Measurements from ENCODE around the gene DNAJB14. TPM values are rescaled to one million over a fixed set of nuclear protein-coding genes. Genes with fewer than 3 reads are reported as not detected.

DNAJB14 gene
- total and polyA plus RNA-seq, 2 of the 4 experiments (the other 2 are of a cell fraction), result 12.9 to 15.6 TPM

GRCh38 chr4:99945718-99946355 is 581 bp downstream of the DNAJB14 start:
- DNase-seq (peak; percentile 21), ATAC-seq (ENCODE audit: low read depth) (peak; percentile 6)
- Histone ChIP-seq H3K27me3 (ENCODE audit: control insufficient read depth, insufficient read depth, low read length) (no peaks in the 10 kb centered on the region), H3K4me1 (ENCODE audit: control insufficient read depth, insufficient read depth, low read length) (peaks cover 4% of the 10 kb centered on the region; the same call in 1 of the 2 replicates), H2BK120ac (ENCODE audit: low read depth, low read length) (no peak overlapping the region), H3K4ac (ENCODE audit: low read depth, low read length) (peak overlapping the region; percentile 89), H2AK5ac (ENCODE audit: low read depth, low read length) (peak overlapping the region; percentile 57; the same call in 1 of the 2 replicates), H2BK15ac (ENCODE audit: low read depth, low read length) (no peak overlapping the region), H2BK20ac (ENCODE audit: low read depth, low read length) (0 out of 2 replicates have a peak overlapping the region, but pooled peaks have one; percentile 13), H3K79me1 (ENCODE audit: low read depth in 1 of 2, low read length in 2 of 2) (peaks cover 7 to 32% of the 10 kb centered on the region in 2 experiments), H4K91ac (ENCODE audit: insufficient read depth, low read depth, low read length) (peak overlapping the region; percentile 59), H3K27ac (ENCODE audit: insufficient read depth, low read length) (peak overlapping the region; percentile 83), H2AK9ac (replicated peaks; ENCODE audit: low read depth, low read length, poor library complexity) (peak overlapping the region; percentile 83), H3K9me1 (ENCODE audit: insufficient read depth, low read length) (no peaks in the 10 kb centered on the region), H3K4me2 (ENCODE audit: low read depth, low read length) (peak overlapping the region; percentile 99), H4K5ac (ENCODE audit: low read depth, low read length) (peak overlapping the region; percentile 80; the same call in 1 of the 2 replicates), H3K56ac (ENCODE audit: extremely low read depth, insufficient read depth, low read length) (peak overlapping the region; percentile 76), H3K9ac (ENCODE audit: low read depth, low read length) (peak overlapping the region; percentile 100), H2AFZ (replicated peaks; ENCODE audit: low read length, poor library complexity) (peak overlapping the region; percentile 95), H3K4me3 (ENCODE audit: insufficient read depth, low read depth, low read length) (peak overlapping the region; percentile 100), H3K18ac (ENCODE audit: low read depth, low read length) (peak overlapping the region; percentile 27), H3K14ac (replicated peaks; ENCODE audit: low read depth, low read length) (peak overlapping the region; percentile 81), H4K8ac (ENCODE audit: low read depth in 2 of 2, low read length in 2 of 2) (peak overlapping the region; percentile 70 to 92; a peak in 3 of 4 replicates), H3K23ac (ENCODE audit: low read depth, low read length) (peak overlapping the region; percentile 98), H2BK5ac (ENCODE audit: low read depth, low read length, poor library complexity, severe bottlenecking) (peak overlapping the region; percentile 66), H3K36me3 (ENCODE audit: control insufficient read depth, insufficient read depth, low read length) (peaks cover 4% of the 10 kb centered on the region; the same call in 1 of the 2 replicates), H3K9me3 (ENCODE audit: control insufficient read depth, insufficient read depth, low read length) (no peaks in the 10 kb centered on the region), H4K20me1 (ENCODE audit: insufficient read depth, low read length) (peaks cover 22% of the 10 kb centered on the region)
- TF ChIP-seq SMC3 (IDR thresholded peaks at IDR 0.05; ENCODE audit: low read depth, low read length), result no peak
- no peak for TF ChIP-seq MXI1 (IDR thresholded peaks at IDR 0.05; ENCODE audit: borderline replicate concordance, low read depth, low read length)
- no peak for TF ChIP-seq RCOR1 (IDR thresholded peaks at IDR 0.05; ENCODE audit: insufficient replicate concordance, low read length)
- TF ChIP-seq CHD1 (IDR thresholded peaks at IDR 0.05; ENCODE audit: low read depth, low read length), result no peak
- TF ChIP-seq NFE2L2 (IDR thresholded peaks at IDR 0.05; ENCODE audit: low read depth, low read length), result no peak
- CTCF ChIA-PET, result interaction anchor here (0.6 to 0.7 kb wide), 3 partner anchors 63 to 952 kb away, joined by 3 read pairs; no protein-coding TSS in a partner anchor
- dilution Hi-C loops (cut with HindIII; ENCODE audit: low sequenced_read_pairs, unreplicated experiment) (no loop called here), intact Hi-C loops (cut with micrococcal nuclease) (loop anchor here (5.0 kb wide), 3 partner anchors 114 to 189 kb away; no protein-coding TSS in a partner anchor), in situ Hi-C loops (cut with MboI; ENCODE audit: low sequenced_read_pairs) (loop anchor here (10.0 kb wide), 1 partner anchor 381 kb away; the partner anchor contains the start of gene TRMT10A)
- WGBS, 2 experiments (ENCODE audit: extremely low coverage in 2 of 2, insufficient read length in 1 of 2), result no CpG with 5 or more reads among the region's 25 CpGs
- POLR2A ChIA-PET (ENCODE audit: unreplicated experiment), result interaction anchor here (0.7 kb wide), 1 partner anchor 52 kb away, joined by 3 read pairs; no protein-coding TSS in a partner anchor
- BruUV-seq (replicated peaks), result no TSS peak
